ENCODE measurements around the gene ATXN7. TPM values are rescaled to one million over a fixed set of nuclear protein-coding genes. Genes with fewer than 3 reads are reported as not detected.

The ATXN7 gene
- total RNA-seq, 4 donors from 2014 or later, result 48.5 to 80.3 (median 75.2) TPM

GRCh38 chr3:63847718-63848450, 15.8 kb upstream of the ATXN7 start:
- TF ChIP-seq, protein P1, sequence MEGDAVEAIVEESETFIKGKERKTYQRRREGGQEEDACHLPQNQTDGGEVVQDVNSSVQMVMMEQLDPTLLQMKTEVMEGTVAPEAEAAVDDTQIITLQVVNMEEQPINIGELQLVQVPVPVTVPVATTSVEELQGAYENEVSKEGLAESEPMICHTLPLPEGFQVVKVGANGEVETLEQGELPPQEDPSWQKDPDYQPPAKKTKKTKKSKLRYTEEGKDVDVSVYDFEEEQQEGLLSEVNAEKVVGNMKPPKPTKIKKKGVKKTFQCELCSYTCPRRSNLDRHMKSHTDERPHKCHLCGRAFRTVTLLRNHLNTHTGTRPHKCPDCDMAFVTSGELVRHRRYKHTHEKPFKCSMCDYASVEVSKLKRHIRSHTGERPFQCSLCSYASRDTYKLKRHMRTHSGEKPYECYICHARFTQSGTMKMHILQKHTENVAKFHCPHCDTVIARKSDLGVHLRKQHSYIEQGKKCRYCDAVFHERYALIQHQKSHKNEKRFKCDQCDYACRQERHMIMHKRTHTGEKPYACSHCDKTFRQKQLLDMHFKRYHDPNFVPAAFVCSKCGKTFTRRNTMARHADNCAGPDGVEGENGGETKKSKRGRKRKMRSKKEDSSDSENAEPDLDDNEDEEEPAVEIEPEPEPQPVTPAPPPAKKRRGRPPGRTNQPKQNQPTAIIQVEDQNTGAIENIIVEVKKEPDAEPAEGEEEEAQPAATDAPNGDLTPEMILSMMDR (IDR thresholded peaks at IDR 0.05), result no peak
- no peak for TF ChIP-seq POLR2A (IDR thresholded peaks at IDR 0.05)
- no peak for DNase-seq
- no peaks in the 10 kb centered on the region for H3K36me3 ChIP-seq
- H3K27ac ChIP-seq, result no peak overlapping the region
- H3K4me1 ChIP-seq, result no peaks in the 10 kb centered on the region
- no peak overlapping the region for H3K4me3 ChIP-seq
- no peaks in the 10 kb centered on the region for H3K27me3 ChIP-seq
- H3K9me3 ChIP-seq, result no peaks in the 10 kb centered on the region

GRCh38 chr3:63849175-63849574, 14.5 kb upstream of the ATXN7 start:
- no peaks in the 10 kb centered on the region for H3K4me1 ChIP-seq
- H3K27ac ChIP-seq, result no peak overlapping the region
- no peaks in the 10 kb centered on the region for H3K9me3 ChIP-seq
- no peaks in the 10 kb centered on the region for H3K27me3 ChIP-seq
- no peak overlapping the region for H3K4me3 ChIP-seq
- no peak for DNase-seq
- TF ChIP-seq, protein P1 (IDR thresholded peaks at IDR 0.05), result no peak
- no peak for TF ChIP-seq POLR2A (IDR thresholded peaks at IDR 0.05)
- H3K36me3 ChIP-seq, result no peaks in the 10 kb centered on the region

- H3K9me3 ChIP-seq, result no peaks in the 10 kb centered on the region
- no peaks in the 10 kb centered on the region for H3K27me3 ChIP-seq
- H3K27ac ChIP-seq, result no peak overlapping the region
- no peaks in the 10 kb centered on the region for H3K4me1 ChIP-seq
- DNase-seq, result no peak
- no peak overlapping the region for H3K4me3 ChIP-seq
- TF ChIP-seq, protein P1 (IDR thresholded peaks at IDR 0.05), result no peak
- no peak for TF ChIP-seq POLR2A (IDR thresholded peaks at IDR 0.05)
- no peaks in the 10 kb centered on the region for H3K36me3 ChIP-seq
These were observed 12.4 kb upstream of the ATXN7 start for GRCh38 chr3:63851287-63851686.

GRCh38 chr3:63853106-63853505, 10.6 kb upstream of the ATXN7 start:
- Histone ChIP-seq H3K4me1 (no peaks in the 10 kb centered on the region), H3K27ac (no peak overlapping the region), H3K27me3 (no peaks in the 10 kb centered on the region), H3K9me3 (no peaks in the 10 kb centered on the region), H3K36me3 (no peaks in the 10 kb centered on the region), H3K4me3 (no peak overlapping the region)
- no peak for DNase-seq
- TF ChIP-seq, protein P1 (IDR thresholded peaks at IDR 0.05), result no peak
- no peak for TF ChIP-seq POLR2A (IDR thresholded peaks at IDR 0.05)

GRCh38 chr3:63855333-63855940, 8.2 kb upstream of the ATXN7 start:
- Histone ChIP-seq H3K4me3 (no peak overlapping the region), H3K27me3 (no peaks in the 10 kb centered on the region), H3K27ac (no peak overlapping the region), H3K36me3 (no peaks in the 10 kb centered on the region), H3K4me1 (no peaks in the 10 kb centered on the region), H3K9me3 (no peaks in the 10 kb centered on the region)
- DNase-seq, result no peak
- TF ChIP-seq POLR2A (IDR thresholded peaks at IDR 0.05), result no peak
- TF ChIP-seq, protein P1 (IDR thresholded peaks at IDR 0.05), result no peak

Measured in Peyer's patch (tissue), 4 donors.